ENCODE measurements around the gene ACVR1.
A peak's percentile ranks its signal among the peaks of the same experiment; 100 is the strongest.
"Not testable (repeated sequence)": the region's sequence is repeated elsewhere in the genome, so short reads cannot be mapped to it uniquely, and the experiment has no call there.

ACVR1 gene

GRCh38 chr2:157779794-157780193 is 96.3 kb downstream of the ACVR1 start:
- DNase-seq (ENCODE audit: extremely low spot score, insufficient read length, low read depth) = no peak
- FAIRE-seq = no peak

GRCh38 chr2:157777427-157777826 is 98.7 kb downstream of the ACVR1 start:
- FAIRE-seq = no peak
- DNase-seq (ENCODE audit: extremely low spot score, insufficient read length, low read depth) = no peak

- DNase-seq (ENCODE audit: extremely low spot score, insufficient read length, low read depth) = no peak
- FAIRE-seq = no peak
Measured at GRCh38 chr2:157771234-157771633, 104.9 kb downstream of the ACVR1 start.

GRCh38 chr2:157769856-157770255 is 106.3 kb downstream of the ACVR1 start:
- FAIRE-seq = no peak
- no peak for DNase-seq (ENCODE audit: extremely low spot score, insufficient read length, low read depth)

GRCh38 chr2:157764386-157764785 is 111.7 kb downstream of the ACVR1 start:
- no peak for FAIRE-seq

GRCh38 chr2:157761520-157761919 is 114.6 kb downstream of the ACVR1 start:
- FAIRE-seq = no peak
- DNase-seq (ENCODE audit: extremely low spot score, insufficient read length, low read depth) = no peak

More at GRCh38 chr2:157764386-157764785, 111.7 kb downstream of the ACVR1 start:
- DNase-seq (ENCODE audit: extremely low spot score, insufficient read length, low read depth) = no peak

- no peak for DNase-seq (ENCODE audit: extremely low spot score, insufficient read length, low read depth)
- no peak for FAIRE-seq
Measured at GRCh38 chr2:157760949-157761348, 115.2 kb downstream of the ACVR1 start.

GRCh38 chr2:157759855-157760254 is 116.3 kb downstream of the ACVR1 start:
- FAIRE-seq (no peak), DNase-seq (ENCODE audit: extremely low spot score, insufficient read length, low read depth) (no peak)

GRCh38 chr2:157758586-157758985 is 117.5 kb downstream of the ACVR1 start:
- FAIRE-seq = no peak
- DNase-seq (ENCODE audit: extremely low spot score, insufficient read length, low read depth) = no peak

GRCh38 chr2:157757500-157757899 is 118.6 kb downstream of the ACVR1 start:
- no peak for FAIRE-seq
- no peak for DNase-seq (ENCODE audit: extremely low spot score, insufficient read length, low read depth)

GRCh38 chr2:157756447-157756846 is 119.7 kb downstream of the ACVR1 start:
- not testable (repeated sequence) for FAIRE-seq; DNase-seq (ENCODE audit: extremely low spot score, insufficient read length, low read depth)

- FAIRE-seq (peak; percentile 42), DNase-seq (ENCODE audit: extremely low spot score, insufficient read length, low read depth) (no peak)
Measured at GRCh38 chr2:157751462-157752058, 124.6 kb downstream of the ACVR1 start.

- FAIRE-seq (no peak), DNase-seq (ENCODE audit: extremely low spot score, insufficient read length, low read depth) (no peak)
Measured at GRCh38 chr2:157749684-157750083, 126.4 kb downstream of the ACVR1 start.

- DNase-seq (ENCODE audit: extremely low spot score, insufficient read length, low read depth) = no peak
Measured at GRCh38 chr2:157748371-157749142, 127.6 kb downstream of the ACVR1 start.

GRCh38 chr2:157747695-157748370 is 128.3 kb downstream of the ACVR1 start:
- DNase-seq (ENCODE audit: extremely low spot score, insufficient read length, low read depth) (no peak), FAIRE-seq (no peak)

More at GRCh38 chr2:157748371-157749142, 127.6 kb downstream of the ACVR1 start:
- FAIRE-seq = no peak

- no peak for FAIRE-seq
- DNase-seq (ENCODE audit: extremely low spot score, insufficient read length, low read depth) = no peak
Measured at GRCh38 chr2:157747280-157747679, 128.8 kb downstream of the ACVR1 start.

- FAIRE-seq = no peak
- DNase-seq (ENCODE audit: extremely low spot score, insufficient read length, low read depth) = no peak
Measured at GRCh38 chr2:157746234-157746950, 129.7 kb downstream of the ACVR1 start.

- no peak for DNase-seq (ENCODE audit: extremely low spot score, insufficient read length, low read depth)
- FAIRE-seq = no peak
Measured at GRCh38 chr2:157744571-157745076, 131.5 kb downstream of the ACVR1 start.

GRCh38 chr2:157743051-157743450 is 133.1 kb downstream of the ACVR1 start:
- FAIRE-seq (no peak), DNase-seq (ENCODE audit: extremely low spot score, insufficient read length, low read depth) (no peak)

GRCh38 chr2:157741819-157742484 is 134.2 kb downstream of the ACVR1 start:
- no peak for FAIRE-seq
- DNase-seq (ENCODE audit: extremely low spot score, insufficient read length, low read depth) = no peak
